Activated CD4-positive, alpha-beta T cell treated with anti-CD3 and anti-CD28 coated beads for 1 hour (primary cell): ENCODE measurements around the gene NTSR1.
A peak's percentile ranks its signal among the peaks of the same experiment; 100 is the strongest.

Experiments
- DNase-seq: peaks from one replicate; pipeline ENCODE4 v3.0.0-alpha.2; 2020

The NTSR1 gene

GRCh38 chr20:62726716-62727583, 18.3 kb downstream of the NTSR1 start:
- no peak for DNase-seq

DNA sequence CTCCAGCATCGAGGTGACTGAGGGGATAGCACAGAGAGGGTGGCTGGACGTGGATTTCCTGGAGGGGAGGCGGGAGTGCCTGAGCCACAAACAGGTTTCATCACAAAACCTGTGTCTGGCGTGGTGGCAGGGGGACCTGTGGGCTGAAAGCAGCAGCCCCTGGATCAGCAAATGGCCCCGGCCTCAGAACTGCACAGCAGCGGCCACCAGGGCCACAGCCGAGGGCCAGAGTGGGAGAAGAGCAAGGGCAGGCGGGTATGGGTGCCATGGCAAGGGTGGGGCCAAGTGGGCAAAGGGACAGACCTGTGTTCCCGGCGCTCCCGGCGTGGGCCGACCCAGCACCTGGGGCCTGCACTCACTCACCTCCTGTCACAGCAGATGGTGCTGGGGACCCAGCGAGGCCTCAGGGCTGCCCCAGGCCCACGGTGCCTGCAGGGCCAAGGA, 19.0 kb downstream of the NTSR1 start:
- no peak for DNase-seq

- no peak for DNase-seq
These were observed 19.6 kb downstream of the NTSR1 start for GRCh38 chr20:62728028-62728780.

DNA sequence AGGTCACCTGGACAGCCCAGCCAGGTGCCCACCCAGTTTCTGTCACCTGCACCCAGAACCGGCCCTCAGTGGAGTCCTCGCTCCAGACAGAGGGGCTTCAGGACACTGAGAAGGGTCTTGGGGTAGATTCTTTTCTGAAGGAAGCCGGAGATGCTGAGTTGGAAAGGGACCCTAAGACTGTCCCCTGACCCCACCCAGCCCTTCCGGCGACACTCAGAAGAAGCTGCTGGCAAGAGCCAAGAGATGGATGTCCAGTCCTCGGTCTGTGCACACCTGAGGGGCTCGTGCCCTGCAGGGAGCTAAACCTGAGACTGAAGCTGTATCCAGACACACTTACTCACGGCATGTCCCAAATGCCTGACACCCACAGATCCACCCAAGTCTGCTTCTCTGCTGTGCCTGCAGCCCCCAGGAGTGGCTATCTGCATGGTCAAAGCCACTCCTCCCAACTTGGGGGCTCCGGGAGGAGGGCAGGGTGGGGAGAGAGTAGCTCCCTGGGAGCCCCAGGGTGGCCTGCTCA, 20.2 kb downstream of the NTSR1 start:
- no peak for DNase-seq

DNA sequence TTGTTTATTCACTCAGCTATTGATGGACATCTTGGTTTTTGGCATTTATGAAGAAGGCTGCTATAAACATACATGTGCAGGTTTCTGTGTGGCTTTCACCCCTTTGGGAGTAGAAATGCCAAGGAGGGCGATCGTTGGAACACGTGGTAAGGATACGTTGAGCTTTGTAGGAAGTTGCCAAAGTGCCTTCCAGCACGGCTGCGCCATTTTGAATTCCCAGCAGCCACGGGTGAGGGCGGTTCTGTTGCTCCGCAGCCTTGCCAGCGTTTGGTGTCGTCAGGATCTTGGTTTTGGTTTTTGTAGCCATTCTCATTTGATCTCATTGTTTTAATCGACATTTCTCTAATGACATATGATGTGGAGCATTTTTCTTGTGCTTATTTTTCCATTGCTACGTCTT, 21.8 kb downstream of the NTSR1 start:
- DNase-seq, result no peak

GRCh38 chr20:62732031-62732760, 23.6 kb downstream of the NTSR1 start:
- DNase-seq, result no peak

- DNase-seq, result no peak
These were observed 24.3 kb downstream of the NTSR1 start for GRCh38 chr20:62732842-62733525.

DNA sequence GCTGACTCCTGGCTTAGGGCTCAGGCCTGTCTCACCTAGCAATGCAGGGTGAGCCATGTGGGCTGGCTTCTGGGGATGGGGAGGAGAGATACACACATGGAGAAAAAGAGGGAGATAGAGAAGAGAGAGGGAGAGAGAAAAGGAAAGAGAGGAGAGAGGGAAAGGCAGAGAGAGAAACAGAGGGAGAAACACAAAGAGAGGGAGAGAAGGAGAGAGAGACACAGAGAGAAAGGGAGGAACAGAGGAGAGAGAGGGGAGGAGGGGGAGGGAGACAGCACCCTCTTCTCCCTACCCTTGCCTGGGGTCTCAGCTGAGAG, 24.8 kb downstream of the NTSR1 start:
- no peak for DNase-seq

DNA sequence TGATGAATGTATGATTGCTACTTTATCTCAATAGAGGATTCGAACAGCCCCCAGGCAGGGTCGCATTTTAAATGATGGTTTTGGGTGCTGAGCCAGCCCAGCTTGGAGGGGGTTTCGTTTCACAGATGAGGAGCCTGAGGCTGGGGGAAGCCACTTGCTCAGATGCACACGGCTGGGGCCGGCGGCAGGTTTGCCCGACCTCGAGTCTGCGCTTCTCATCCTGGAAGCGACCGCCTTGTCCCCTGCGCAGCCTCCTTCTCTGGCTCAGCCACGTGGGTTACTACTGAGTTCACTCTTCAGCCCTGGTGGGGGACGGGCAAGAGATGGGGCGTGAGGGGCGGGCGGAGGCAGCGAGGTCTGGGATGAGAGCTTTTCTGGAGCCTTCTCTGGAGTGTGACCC, 25.3 kb downstream of the NTSR1 start:
- DNase-seq, result no peak

DNA sequence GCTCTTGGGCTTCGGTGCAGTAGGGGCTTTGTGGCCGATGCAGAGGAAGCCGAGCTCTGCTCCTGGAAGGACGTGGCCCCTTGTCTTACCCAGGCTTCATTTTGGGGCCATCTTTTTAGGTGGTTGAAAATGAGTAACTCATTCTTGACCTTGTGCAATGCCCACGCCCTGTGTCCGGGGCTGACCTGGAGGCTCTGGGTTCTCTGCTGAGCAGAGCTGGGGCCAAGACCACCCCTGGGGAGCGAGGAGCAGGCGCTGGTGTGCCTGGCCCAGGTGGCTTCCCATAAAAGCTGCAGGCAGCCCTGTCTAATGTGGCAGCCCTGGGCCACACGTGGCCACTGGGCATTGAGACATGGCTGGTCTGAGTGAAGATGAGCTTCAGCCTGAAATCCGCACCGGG, 25.7 kb downstream of the NTSR1 start:
- no peak for DNase-seq

GRCh38 chr20:62734881-62735280, 26.2 kb downstream of the NTSR1 start:
- DNase-seq, result no peak

DNA sequence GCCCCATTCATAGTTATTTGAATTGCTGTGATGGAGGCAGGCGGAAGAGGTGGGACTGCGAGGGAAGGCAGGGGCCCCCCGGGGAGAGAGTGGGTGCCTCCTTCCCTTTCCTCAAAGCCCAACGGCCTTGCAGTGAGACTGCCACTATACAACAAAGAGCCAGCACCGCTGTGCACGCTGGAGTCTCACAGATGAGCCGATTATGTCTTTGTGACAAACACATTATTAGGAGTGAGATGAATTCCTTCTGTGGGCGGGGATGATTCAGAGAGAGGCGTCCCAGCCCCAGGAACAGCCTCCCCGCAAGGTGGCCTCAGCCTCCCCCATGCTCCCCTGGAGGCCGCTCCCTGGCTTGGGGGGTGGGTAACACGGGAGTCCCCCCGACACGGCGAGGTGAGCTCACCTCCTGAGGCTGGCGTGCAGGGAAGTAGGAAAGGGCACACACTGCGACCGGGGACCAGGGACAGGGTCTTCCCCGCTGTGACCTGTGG, 26.7 kb downstream of the NTSR1 start:
- no peak for DNase-seq

DNA sequence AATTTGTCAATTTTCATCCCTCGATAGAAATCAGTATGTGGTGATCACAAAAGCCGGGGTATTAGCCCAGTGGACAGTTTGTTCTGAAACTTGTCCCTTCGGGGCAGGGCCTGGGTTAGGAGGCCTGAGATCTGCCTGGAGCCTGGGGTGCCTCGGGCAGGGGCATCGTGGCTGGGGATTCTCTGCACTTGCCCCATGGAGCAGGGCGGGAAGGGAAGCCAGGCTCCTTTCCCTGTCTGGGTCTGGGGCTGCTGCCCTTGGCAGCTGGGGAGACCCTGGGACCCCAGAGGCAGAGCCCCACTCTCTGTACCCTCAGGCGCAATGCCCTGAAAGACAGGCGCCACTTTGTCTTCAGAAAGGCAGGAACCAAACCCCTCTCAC, 27.4 kb downstream of the NTSR1 start:
- DNase-seq, result no peak

GRCh38 chr20:62736407-62737071, 27.9 kb downstream of the NTSR1 start:
- no peak for DNase-seq

- no peak for DNase-seq
These were observed 28.7 kb downstream of the NTSR1 start for GRCh38 chr20:62737271-62737811.

DNA sequence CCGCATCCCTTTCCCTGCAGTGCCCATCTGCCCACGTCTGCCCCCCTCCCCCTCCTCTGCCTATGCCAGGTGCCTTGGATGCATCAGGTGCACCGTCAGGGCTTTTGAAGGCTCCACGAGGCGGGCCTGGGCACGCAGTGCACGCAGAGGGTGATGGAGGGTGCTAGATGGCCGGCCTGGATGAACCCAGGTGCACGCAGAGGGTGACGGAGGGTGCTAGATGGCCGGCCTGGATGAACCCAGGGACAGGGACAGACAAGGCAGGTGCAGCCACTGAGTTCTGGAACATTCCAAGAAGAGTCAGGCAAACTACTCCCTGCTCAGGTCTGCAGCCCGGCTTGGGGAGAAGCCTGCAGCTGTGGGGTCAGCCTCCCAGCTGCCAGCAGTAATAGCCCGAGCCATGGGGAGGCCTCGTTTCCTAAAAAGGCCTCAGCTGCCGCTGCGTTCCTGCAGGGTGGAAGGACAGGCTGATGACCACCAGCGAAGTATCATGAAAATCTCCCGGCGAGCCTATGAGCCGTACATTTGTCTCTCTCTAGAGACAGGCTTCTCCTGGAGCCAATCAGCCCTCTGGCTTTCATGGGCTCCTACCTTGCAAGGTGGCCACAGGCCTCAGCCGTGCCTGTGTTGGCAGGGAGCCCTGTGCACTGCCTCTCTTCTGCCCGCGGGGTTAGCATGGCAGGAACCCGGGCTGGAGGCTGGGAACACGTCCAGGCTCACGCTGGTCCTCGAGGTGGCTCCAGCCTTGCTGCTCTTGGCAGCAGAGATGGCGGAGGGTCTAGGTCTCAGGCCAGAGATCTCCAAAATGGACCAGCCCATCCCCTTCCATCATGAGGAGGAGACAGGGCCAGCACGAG, 29.6 kb downstream of the NTSR1 start:
- DNase-seq, result no peak

DNA sequence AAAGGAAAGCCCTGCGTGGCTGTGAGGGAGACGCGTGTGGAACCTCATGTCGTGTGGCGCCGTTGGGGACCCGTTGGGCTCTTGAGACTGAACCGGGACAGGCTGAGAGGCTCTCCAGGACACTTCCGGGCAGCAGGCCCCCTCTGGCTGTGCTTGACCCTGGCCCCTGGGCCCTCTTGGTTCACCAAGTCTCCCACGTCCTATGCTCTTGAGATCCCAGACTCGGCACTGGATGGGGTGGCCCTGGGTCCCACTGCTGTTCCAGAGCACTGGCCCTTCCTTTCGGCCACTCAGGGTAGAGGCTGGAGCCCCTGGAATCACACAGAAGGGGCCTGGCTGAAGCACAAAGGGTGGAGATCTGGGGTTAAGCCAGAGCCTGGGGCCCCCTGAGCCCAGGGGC, 30.4 kb downstream of the NTSR1 start:
- DNase-seq, result no peak

DNA sequence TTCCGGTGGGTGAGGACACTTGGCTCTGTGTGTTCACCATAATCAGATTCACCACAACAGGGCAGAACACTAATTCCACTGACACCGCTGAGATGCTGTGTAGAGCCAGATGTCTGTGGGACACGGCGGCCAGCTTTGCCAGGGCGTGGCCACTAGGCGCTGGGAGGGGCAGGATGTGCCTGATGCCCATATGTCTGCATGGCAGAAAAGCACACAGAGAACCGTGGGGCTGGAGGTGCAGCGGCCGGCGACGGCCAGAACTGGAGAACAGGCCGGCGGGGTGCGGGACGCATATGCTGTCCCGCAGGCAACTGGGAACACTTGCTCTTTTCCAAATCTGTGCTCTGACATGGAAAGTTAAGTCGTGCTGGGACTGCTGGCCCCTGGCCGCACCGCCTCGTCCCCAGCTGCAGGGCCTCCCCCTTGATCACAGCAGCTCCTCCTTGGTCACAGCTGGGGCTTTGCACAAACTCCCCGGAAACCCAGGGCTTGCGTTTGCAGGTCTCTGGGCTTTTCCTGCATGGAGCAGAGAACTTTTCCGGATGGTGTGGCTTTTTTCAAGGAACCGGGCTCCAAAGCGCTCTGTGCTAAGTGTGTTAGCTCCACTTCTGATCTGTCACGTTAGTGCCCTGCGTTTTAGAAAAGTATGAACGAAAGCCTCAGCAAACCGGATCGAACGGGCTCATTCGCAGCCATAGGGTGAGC, 31.1 kb downstream of the NTSR1 start:
- no peak for DNase-seq

GRCh38 chr20:62740286-62741141, 31.9 kb downstream of the NTSR1 start:
- peak; percentile 72 for DNase-seq
